ENCODE data around the gene GPR61. TPM values are rescaled to one million over a fixed set of nuclear protein-coding genes. Genes with fewer than 3 reads are reported as not detected.

The GPR61 gene
- total and polyA plus RNA-seq, 4 donors: not detected

DNA sequence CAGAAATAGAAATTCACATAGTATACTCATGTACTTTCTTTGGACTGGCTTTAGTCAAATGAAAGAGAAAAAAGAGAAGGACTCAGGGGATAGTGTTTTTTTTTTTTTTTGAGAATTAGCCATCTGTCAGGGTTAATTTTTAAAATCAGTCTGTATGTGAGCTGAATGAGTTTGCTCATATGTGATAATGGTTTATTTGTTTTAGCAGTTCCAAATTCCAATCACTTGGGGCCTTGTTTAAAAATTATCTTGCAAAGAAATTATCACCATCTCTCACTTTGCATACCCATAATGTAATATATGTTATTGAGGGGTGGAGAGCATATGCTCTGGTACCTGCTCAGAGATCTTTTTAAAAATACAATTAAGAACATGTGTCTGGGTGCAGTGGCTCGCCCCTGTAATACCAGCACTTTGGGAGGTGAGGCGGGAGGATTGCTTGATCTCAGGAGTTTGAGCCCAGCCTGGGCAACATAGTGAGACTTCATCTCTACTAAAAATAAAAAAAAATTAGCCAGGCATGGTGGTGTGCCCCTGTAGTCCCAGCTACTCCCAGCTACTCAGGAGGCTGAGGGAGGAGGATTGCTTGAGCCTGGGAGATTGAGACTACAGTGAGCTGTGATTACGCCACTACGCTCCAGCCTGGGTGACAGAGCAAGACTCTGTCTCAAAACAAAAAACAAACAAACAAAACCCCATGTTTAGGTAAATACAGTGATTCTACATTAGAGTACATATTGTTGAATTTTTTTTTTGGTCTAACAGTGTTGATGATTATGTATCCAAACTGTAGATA lies 28.4 kb downstream of the GPR61 start:
- WGBS, 2 donors: 97 to 98% methylated on average over 4 of the region's 4 CpGs
- peaks cover 0 to 7% of the 10 kb centered on the region in 2 donors for H3K4me1 ChIP-seq (ENCODE audit: control insufficient read depth in 1 of 2, insufficient read depth in 2 of 2, low read length in 2 of 2)
- no peak for ATAC-seq (ENCODE audit: low FRiP score)

DNA sequence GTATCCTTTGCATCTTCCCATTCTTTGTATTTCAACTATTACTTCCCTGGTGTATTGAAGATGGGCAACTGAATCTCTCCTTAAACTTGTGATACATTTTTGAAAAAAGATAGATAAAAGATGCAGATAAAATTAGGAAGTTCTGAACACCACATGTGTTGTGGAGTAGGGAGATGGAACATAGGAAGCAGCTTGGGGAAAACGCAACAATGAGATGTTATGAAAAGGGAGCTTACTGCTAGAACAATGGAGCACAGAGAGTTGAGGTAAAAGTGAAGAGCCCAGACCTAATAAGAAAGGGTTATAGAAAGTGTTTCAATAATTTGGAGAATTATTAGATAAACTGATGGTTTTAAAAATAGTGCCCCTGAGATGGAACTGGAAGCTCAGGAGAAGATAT lies 29.7 kb downstream of the GPR61 start:
- WGBS, 2 donors: 88 to 93% methylated on average over 1 of the region's 1 CpG
- intact Hi-C loops (cut with DNase I): no loop called here
- ATAC-seq (ENCODE audit: low FRiP score): no peak
- peaks cover 0 to 7% of the 10 kb centered on the region in 2 donors for H3K4me1 ChIP-seq (ENCODE audit: control insufficient read depth in 1 of 2, insufficient read depth in 2 of 2, low read length in 2 of 2)
- H3K36me3 ChIP-seq (ENCODE audit: control insufficient read depth in 1 of 2, insufficient read depth in 2 of 2, low read length in 1 of 2): no peaks in the 10 kb centered on the region
- H3K27ac ChIP-seq (ENCODE audit: low read depth in 1 of 2, low read length in 2 of 2): no peak overlapping the region
- DNase-seq: no peak
- no peaks in the 10 kb centered on the region for H3K9me3 ChIP-seq (ENCODE audit: control insufficient read depth, low read length)
- H3K4me3 ChIP-seq (ENCODE audit: low read length in 2 of 2): no peak overlapping the region
- no peaks in the 10 kb centered on the region for H3K27me3 ChIP-seq (ENCODE audit: control insufficient read depth in 1 of 2, insufficient read depth in 2 of 2, low read length in 1 of 2)

More for the DNA sequence above, 28.4 kb downstream of the GPR61 start:
- Histone ChIP-seq H3K4me3 (ENCODE audit: low read length in 2 of 2) (no peak overlapping the region), H3K27me3 (ENCODE audit: control insufficient read depth in 1 of 2, insufficient read depth in 2 of 2, low read length in 1 of 2) (no peaks in the 10 kb centered on the region), H3K36me3 (ENCODE audit: control insufficient read depth in 1 of 2, insufficient read depth in 2 of 2, low read length in 1 of 2) (no peaks in the 10 kb centered on the region), H3K9me3 (ENCODE audit: control insufficient read depth, low read length) (no peaks in the 10 kb centered on the region), H3K27ac (ENCODE audit: low read depth in 1 of 2, low read length in 2 of 2) (no peak overlapping the region)
- no peak for DNase-seq
- intact Hi-C loops (cut with DNase I): no loop called here

DNA sequence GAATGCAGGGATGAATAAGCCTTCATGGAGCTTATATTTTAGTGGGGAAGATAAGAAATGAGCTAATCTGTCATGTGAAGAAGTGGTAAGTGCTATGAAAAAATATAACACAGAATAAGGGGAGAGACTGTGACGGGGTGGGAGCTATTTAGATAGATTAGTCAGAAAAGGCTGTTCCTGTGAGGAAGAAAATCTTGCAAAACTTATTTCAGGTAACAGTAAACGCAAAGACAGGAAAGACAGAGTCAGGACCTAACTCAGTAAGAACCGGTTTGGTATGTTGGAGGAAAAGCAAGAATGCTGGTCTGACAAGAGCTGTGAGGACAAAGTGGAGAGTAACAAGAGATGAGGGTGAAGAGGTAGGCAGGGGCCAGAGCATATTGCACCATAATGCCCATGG lies 30.7 kb downstream of the GPR61 start:
- Histone ChIP-seq H3K4me3 (ENCODE audit: low read length in 2 of 2) (no peak overlapping the region), H3K27me3 (ENCODE audit: control insufficient read depth in 1 of 2, insufficient read depth in 2 of 2, low read length in 1 of 2) (no peaks in the 10 kb centered on the region), H3K4me1 (ENCODE audit: control insufficient read depth in 1 of 2, insufficient read depth in 2 of 2, low read length in 2 of 2) (peaks cover 0 to 7% of the 10 kb centered on the region in 2 donors), H3K27ac (ENCODE audit: low read depth in 1 of 2, low read length in 2 of 2) (no peak overlapping the region), H3K36me3 (ENCODE audit: control insufficient read depth in 1 of 2, insufficient read depth in 2 of 2, low read length in 1 of 2) (no peaks in the 10 kb centered on the region), H3K9me3 (ENCODE audit: control insufficient read depth, low read length) (no peaks in the 10 kb centered on the region)
- 24 to 30% methylated on average over 3 of the region's 3 CpGs for WGBS, 2 donors
- intact Hi-C loops (cut with DNase I): no loop called here
- ATAC-seq (ENCODE audit: low FRiP score): no peak
- DNase-seq: no peak

DNA sequence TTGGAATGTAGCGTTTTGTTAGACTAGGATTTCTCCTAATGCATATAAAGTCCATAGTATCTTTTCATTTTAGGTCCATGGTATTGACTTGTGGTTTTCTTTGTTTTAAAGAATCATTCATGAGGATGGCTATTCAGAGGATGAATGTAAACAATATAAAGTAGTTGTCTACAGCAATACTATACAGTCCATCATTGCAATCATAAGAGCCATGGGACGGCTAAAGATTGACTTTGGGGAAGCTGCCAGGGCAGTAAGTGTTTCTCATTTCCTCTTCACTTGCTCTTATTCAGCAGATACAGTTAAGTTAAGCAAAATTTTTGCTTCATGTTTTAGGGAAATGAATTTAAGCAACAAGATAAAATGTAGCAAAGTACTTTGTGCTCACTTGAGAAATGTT lies 34.1 kb downstream of the GPR61 start:
- Histone ChIP-seq H3K4me1 (ENCODE audit: control insufficient read depth in 1 of 2, insufficient read depth in 2 of 2, low read length in 2 of 2) (peaks cover 0 to 7% of the 10 kb centered on the region in 2 donors), H3K27ac (ENCODE audit: low read depth in 1 of 2, low read length in 2 of 2) (no peak overlapping the region), H3K36me3 (ENCODE audit: control insufficient read depth in 1 of 2, insufficient read depth in 2 of 2, low read length in 1 of 2) (no peaks in the 10 kb centered on the region), H3K9me3 (ENCODE audit: control insufficient read depth, low read length) (no peaks in the 10 kb centered on the region), H3K27me3 (ENCODE audit: control insufficient read depth in 1 of 2, insufficient read depth in 2 of 2, low read length in 1 of 2) (no peaks in the 10 kb centered on the region), H3K4me3 (ENCODE audit: low read length in 2 of 2) (no peak overlapping the region)
- WGBS, 2 donors: 67 to 73% methylated on average over 2 of the region's 2 CpGs
- DNase-seq (no peak), ATAC-seq (ENCODE audit: low FRiP score) (no peak)
- intact Hi-C loops (cut with DNase I): no loop called here

DNA sequence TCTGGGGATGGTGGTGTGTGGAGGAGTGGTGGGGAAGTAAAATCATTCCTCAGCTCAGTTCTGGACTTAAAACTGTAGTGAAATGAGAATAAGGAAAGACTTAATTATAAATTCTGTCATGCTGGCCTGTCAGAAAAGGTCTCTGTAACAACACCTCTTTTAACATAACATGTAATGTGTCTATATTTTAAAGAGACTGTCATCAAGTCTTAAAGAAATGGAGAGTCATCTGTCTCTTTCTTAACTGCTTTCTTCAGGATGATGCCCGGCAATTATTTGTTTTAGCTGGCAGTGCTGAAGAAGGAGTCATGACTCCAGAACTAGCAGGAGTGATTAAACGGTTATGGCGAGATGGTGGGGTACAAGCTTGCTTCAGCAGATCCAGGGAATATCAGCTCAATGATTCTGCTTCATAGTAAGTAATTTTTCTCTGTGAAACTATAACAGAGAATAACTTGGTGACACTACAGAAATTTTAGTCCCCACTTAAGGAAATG lies 39.3 kb downstream of the GPR61 start:
- Histone ChIP-seq H3K27me3 (ENCODE audit: control insufficient read depth in 1 of 2, insufficient read depth in 2 of 2, low read length in 1 of 2) (no peaks in the 10 kb centered on the region), H3K36me3 (ENCODE audit: control insufficient read depth in 1 of 2, insufficient read depth in 2 of 2, low read length in 1 of 2) (no peaks in the 10 kb centered on the region), H3K27ac (ENCODE audit: low read depth in 1 of 2, low read length in 2 of 2) (peak overlapping the region in 1 of 2 donors; percentile 40), H3K4me1 (ENCODE audit: control insufficient read depth in 1 of 2, insufficient read depth in 2 of 2, low read length in 2 of 2) (peaks cover 2 to 3% of the 10 kb centered on the region in 2 donors), H3K4me3 (ENCODE audit: low read length in 2 of 2) (no peak overlapping the region), H3K9me3 (ENCODE audit: control insufficient read depth, low read length) (no peaks in the 10 kb centered on the region)
- intact Hi-C loops (cut with DNase I): no loop called here
- ATAC-seq (ENCODE audit: low FRiP score) (no peak), DNase-seq (no peak)
- WGBS, 2 donors: 5 to 6% methylated on average over 3 of the region's 3 CpGs

DNA sequence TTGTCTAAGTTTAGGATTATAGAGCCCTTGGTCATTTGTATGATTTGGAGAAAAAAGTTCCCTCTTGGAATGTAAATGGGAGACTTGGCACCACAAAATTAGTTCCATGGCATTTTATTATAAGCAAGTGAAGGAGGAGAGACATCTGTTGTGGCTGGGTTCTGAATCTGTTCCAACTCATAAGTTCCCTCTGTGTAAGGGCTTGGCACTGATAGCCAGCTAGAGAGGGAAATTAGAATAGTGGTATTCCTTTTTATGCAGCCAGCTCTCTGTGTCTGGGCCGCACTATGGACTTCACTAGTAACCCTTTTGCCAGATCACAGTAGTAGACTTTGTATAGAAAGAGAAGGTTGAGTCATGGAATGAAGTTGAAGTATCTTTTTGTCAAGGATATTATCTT lies 39.8 kb downstream of the GPR61 start:
- H3K4me1 ChIP-seq (ENCODE audit: control insufficient read depth in 1 of 2, insufficient read depth in 2 of 2, low read length in 2 of 2): peaks cover 2 to 3% of the 10 kb centered on the region in 2 donors
- DNase-seq (no peak), ATAC-seq (ENCODE audit: low FRiP score) (no peak)
- 3 to 9% methylated on average over 1 of the region's 1 CpG for WGBS, 2 donors
- intact Hi-C loops (cut with DNase I): no loop called here
- H3K27me3 ChIP-seq (ENCODE audit: control insufficient read depth in 1 of 2, insufficient read depth in 2 of 2, low read length in 1 of 2): no peaks in the 10 kb centered on the region
- H3K4me3 ChIP-seq (ENCODE audit: low read length in 2 of 2): no peak overlapping the region
- no peaks in the 10 kb centered on the region for H3K36me3 ChIP-seq (ENCODE audit: control insufficient read depth in 1 of 2, insufficient read depth in 2 of 2, low read length in 1 of 2)
- peak overlapping the region in 1 of 2 donors; percentile 17 for H3K27ac ChIP-seq (ENCODE audit: low read depth in 1 of 2, low read length in 2 of 2)
- H3K9me3 ChIP-seq (ENCODE audit: control insufficient read depth, low read length): no peaks in the 10 kb centered on the region

DNA sequence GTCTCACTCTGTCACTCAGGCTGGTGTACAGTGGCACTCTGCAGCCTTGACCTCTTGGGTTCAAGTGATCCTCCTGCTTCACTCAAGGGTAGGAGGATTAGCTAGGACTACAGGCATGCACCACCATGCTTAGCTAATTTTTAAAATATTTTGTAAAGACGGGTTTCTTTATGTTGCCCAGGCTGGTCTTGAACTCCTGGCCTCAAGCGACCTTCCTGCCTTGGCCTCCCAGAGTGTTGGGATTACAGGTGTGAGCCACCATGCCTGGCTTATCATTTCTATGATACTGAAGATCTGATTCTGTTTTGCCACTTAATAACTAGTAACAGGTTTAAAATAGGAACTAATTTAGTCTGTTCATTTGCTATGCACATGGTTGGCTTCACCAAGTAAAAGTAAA lies 42.3 kb downstream of the GPR61 start:
- intact Hi-C loops (cut with DNase I): no loop called here
- Histone ChIP-seq H3K27ac (ENCODE audit: low read depth in 1 of 2, low read length in 2 of 2) (no peak overlapping the region), H3K4me1 (ENCODE audit: control insufficient read depth in 1 of 2, insufficient read depth in 2 of 2, low read length in 2 of 2) (peaks cover 2 to 3% of the 10 kb centered on the region in 2 donors), H3K27me3 (ENCODE audit: control insufficient read depth in 1 of 2, insufficient read depth in 2 of 2, low read length in 1 of 2) (no peaks in the 10 kb centered on the region), H3K9me3 (ENCODE audit: control insufficient read depth, low read length) (no peaks in the 10 kb centered on the region), H3K4me3 (ENCODE audit: low read length in 2 of 2) (no peak overlapping the region), H3K36me3 (ENCODE audit: control insufficient read depth in 1 of 2, insufficient read depth in 2 of 2, low read length in 1 of 2) (peaks cover 0 to 3% of the 10 kb centered on the region in 2 donors)
- ATAC-seq (ENCODE audit: low FRiP score): no peak
- DNase-seq: no peak
- 77 to 79% methylated on average over 2 of the region's 2 CpGs for WGBS, 2 donors

DNA sequence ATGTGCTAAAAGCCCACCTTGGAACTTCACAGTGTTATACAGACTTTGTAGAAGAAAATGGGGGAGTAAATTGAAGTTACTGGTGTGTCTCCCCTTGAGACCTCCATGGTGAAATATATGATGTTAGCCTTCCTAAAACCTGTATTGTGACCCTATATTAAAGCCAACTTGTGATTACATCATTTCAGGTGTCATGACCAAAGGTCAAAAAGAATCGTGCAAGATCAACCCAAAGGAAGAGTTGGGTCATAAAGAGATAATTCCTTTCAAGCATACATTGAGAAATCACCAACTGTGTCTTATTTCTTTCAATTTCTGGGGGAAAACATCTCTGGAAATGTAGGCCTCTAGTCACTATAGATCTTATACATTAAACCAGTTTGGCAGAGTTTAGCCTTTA lies 45.1 kb downstream of the GPR61 start:
- WGBS, 2 donors: 87 to 90% methylated on average over 1 of the region's 1 CpG
- no peak for ATAC-seq (ENCODE audit: low FRiP score)

DNA sequence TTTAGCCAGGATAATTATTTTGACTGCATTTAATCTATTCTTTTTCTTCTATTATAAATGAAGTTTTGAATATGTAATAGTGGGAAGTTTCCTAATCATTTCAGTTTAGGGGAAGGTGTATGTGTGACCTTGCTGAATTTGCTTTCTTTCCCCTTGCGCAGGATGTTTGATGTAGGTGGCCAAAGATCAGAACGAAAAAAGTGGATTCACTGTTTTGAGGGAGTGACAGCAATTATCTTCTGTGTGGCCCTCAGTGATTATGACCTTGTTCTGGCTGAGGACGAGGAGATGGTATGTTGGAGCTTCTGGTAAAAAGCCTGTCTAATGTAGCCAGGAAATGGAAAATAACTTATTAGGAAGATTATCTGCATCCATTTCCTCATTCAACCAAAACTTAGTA lies 46.4 kb downstream of the GPR61 start:
- Histone ChIP-seq H3K27ac (ENCODE audit: low read depth in 1 of 2, low read length in 2 of 2) (no peak overlapping the region), H3K4me1 (ENCODE audit: control insufficient read depth in 1 of 2, insufficient read depth in 2 of 2, low read length in 2 of 2) (no peaks in the 10 kb centered on the region), H3K9me3 (ENCODE audit: control insufficient read depth, low read length) (no peaks in the 10 kb centered on the region), H3K27me3 (ENCODE audit: control insufficient read depth in 1 of 2, insufficient read depth in 2 of 2, low read length in 1 of 2) (no peaks in the 10 kb centered on the region), H3K4me3 (ENCODE audit: low read length in 2 of 2) (no peak overlapping the region), H3K36me3 (ENCODE audit: control insufficient read depth in 1 of 2, insufficient read depth in 2 of 2, low read length in 1 of 2) (peaks cover 0 to 4% of the 10 kb centered on the region in 2 donors)
- DNase-seq: no peak
- no peak for ATAC-seq (ENCODE audit: low FRiP score)
- 88 to 93% methylated on average over 3 of the region's 3 CpGs for WGBS, 2 donors
- intact Hi-C loops (cut with DNase I): no loop called here

More for the DNA sequence above, 45.1 kb downstream of the GPR61 start:
- H3K9me3 ChIP-seq (ENCODE audit: control insufficient read depth, low read length): no peaks in the 10 kb centered on the region
- DNase-seq: no peak
- H3K27ac ChIP-seq (ENCODE audit: low read depth in 1 of 2, low read length in 2 of 2): no peak overlapping the region
- H3K27me3 ChIP-seq (ENCODE audit: control insufficient read depth in 1 of 2, insufficient read depth in 2 of 2, low read length in 1 of 2): no peaks in the 10 kb centered on the region
- H3K36me3 ChIP-seq (ENCODE audit: control insufficient read depth in 1 of 2, insufficient read depth in 2 of 2, low read length in 1 of 2): peaks cover 0 to 4% of the 10 kb centered on the region in 2 donors
- H3K4me1 ChIP-seq (ENCODE audit: control insufficient read depth in 1 of 2, insufficient read depth in 2 of 2, low read length in 2 of 2): no peaks in the 10 kb centered on the region
- no peak overlapping the region for H3K4me3 ChIP-seq (ENCODE audit: low read length in 2 of 2)
- intact Hi-C loops (cut with DNase I): no loop called here
